Measurements from ENCODE around the gene THSD4. TPM values are rescaled to one million over a fixed set of nuclear protein-coding genes. Genes with fewer than 3 reads are reported as not detected.

THSD4 gene
- total RNA-seq, 1 experiment from 2014 or later = 65.4 TPM

GRCh38 chr15:71706461-71707229, 591.4 kb downstream of the THSD4 start:
- CTCF ChIA-PET = no interaction called here
- POLR2A ChIA-PET = interaction anchor here (0.6 kb wide), 1 partner anchor 22 kb away, joined by 3 read pairs; no protein-coding TSS in a partner anchor
- intact Hi-C loops (cut with micrococcal nuclease; ENCODE audit: unreplicated experiment) (no loop called here), in situ Hi-C loops (cut with HindIII; ENCODE audit: low pct_unique_long_range_greater_than_20kb, low sequenced_read_pairs) (no loop called here)
- no peak for ATAC-seq
- Histone ChIP-seq H3K27ac (ENCODE audit: low read length) (no peak overlapping the region), H3K36me3 (ENCODE audit: control insufficient read depth, insufficient read depth, low read length) (no peaks in the 10 kb centered on the region), H3K4me1 (ENCODE audit: control insufficient read depth, insufficient read depth, low read length) (peaks cover 4% of the 10 kb centered on the region; the same call in 1 of the 2 replicates), H3K27me3 (ENCODE audit: control insufficient read depth, insufficient read depth, low read length) (no peaks in the 10 kb centered on the region), H3K4me3 (ENCODE audit: low read depth in 2 of 2, low read length in 2 of 2) (no peak overlapping the region), H3K9me3 (ENCODE audit: control insufficient read depth, insufficient read depth, low read depth, low read length) (no peaks in the 10 kb centered on the region)
- BruUV-seq (replicated peaks) = no TSS peak
- TF ChIP-seq, protein P1, sequence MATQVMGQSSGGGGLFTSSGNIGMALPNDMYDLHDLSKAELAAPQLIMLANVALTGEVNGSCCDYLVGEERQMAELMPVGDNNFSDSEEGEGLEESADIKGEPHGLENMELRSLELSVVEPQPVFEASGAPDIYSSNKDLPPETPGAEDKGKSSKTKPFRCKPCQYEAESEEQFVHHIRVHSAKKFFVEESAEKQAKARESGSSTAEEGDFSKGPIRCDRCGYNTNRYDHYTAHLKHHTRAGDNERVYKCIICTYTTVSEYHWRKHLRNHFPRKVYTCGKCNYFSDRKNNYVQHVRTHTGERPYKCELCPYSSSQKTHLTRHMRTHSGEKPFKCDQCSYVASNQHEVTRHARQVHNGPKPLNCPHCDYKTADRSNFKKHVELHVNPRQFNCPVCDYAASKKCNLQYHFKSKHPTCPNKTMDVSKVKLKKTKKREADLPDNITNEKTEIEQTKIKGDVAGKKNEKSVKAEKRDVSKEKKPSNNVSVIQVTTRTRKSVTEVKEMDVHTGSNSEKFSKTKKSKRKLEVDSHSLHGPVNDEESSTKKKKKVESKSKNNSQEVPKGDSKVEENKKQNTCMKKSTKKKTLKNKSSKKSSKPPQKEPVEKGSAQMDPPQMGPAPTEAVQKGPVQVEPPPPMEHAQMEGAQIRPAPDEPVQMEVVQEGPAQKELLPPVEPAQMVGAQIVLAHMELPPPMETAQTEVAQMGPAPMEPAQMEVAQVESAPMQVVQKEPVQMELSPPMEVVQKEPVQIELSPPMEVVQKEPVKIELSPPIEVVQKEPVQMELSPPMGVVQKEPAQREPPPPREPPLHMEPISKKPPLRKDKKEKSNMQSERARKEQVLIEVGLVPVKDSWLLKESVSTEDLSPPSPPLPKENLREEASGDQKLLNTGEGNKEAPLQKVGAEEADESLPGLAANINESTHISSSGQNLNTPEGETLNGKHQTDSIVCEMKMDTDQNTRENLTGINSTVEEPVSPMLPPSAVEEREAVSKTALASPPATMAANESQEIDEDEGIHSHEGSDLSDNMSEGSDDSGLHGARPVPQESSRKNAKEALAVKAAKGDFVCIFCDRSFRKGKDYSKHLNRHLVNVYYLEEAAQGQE (IDR thresholded peaks at IDR 0.05; ENCODE audit: insufficient read depth in 1 of 2, low read depth in 2 of 2, low read length in 1 of 2) = no peak
- TF ChIP-seq POLR2AphosphoS5 (IDR thresholded peaks at IDR 0.05; ENCODE audit: low read depth, low read length) (no peak), TCF7L2 (IDR thresholded peaks at IDR 0.05; ENCODE audit: low read depth, low read length) (no peak), SIN3A (IDR thresholded peaks at IDR 0.05; ENCODE audit: borderline replicate concordance, insufficient read depth, low read depth, low read length) (no peak)
- TF ChIP-seq, protein P2, sequence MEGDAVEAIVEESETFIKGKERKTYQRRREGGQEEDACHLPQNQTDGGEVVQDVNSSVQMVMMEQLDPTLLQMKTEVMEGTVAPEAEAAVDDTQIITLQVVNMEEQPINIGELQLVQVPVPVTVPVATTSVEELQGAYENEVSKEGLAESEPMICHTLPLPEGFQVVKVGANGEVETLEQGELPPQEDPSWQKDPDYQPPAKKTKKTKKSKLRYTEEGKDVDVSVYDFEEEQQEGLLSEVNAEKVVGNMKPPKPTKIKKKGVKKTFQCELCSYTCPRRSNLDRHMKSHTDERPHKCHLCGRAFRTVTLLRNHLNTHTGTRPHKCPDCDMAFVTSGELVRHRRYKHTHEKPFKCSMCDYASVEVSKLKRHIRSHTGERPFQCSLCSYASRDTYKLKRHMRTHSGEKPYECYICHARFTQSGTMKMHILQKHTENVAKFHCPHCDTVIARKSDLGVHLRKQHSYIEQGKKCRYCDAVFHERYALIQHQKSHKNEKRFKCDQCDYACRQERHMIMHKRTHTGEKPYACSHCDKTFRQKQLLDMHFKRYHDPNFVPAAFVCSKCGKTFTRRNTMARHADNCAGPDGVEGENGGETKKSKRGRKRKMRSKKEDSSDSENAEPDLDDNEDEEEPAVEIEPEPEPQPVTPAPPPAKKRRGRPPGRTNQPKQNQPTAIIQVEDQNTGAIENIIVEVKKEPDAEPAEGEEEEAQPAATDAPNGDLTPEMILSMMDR (IDR thresholded peaks at IDR 0.05) = no peak
- DNase-seq (ENCODE audit: low read depth, low spot score) = no peak

DNA sequence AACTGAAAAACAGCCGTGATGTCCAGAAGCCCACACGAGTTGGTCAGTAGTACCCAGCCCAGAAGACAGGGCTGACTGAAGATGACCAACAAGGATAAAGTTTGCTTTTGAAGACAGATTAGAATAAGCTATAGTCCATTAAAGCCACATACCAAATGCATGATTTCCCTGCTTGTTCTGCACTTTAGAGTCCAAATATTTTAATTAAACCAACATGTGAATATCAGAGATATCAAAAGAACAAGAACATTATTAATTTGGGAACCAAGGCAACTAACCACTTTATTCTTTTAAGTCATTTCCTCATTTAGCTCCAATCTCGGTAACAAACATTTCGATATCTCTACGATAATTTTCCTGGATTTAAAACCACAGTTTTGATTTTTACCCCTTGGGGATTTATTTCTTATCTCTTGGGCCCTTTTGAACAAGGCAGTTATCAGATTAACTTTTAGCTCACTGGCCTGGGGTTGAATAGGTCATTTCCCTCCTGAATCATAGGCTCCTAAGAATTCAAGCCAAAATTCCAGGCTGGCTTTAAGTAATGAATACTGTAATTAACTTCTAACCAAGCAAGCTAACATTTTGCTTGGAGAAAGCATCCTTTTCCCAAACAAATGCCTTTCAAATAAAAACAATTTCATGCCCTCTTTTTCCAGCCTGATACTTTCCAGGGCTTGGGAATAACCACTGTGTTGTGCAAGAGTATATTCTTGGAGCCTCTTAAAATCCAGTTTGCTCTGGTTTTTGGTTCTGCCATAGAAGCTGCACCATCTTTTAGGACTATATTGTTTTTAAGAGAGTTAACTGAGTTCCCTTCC, 592.2 kb downstream of the THSD4 start:
- TF ChIP-seq SIN3A (IDR thresholded peaks at IDR 0.05; ENCODE audit: borderline replicate concordance, insufficient read depth, low read depth, low read length) (no peak), TCF7L2 (IDR thresholded peaks at IDR 0.05; ENCODE audit: low read depth, low read length) (no peak), POLR2AphosphoS5 (IDR thresholded peaks at IDR 0.05; ENCODE audit: low read depth, low read length) (no peak)
- TF ChIP-seq, protein P1 (IDR thresholded peaks at IDR 0.05; ENCODE audit: insufficient read depth in 1 of 2, low read depth in 2 of 2, low read length in 1 of 2) = no peak
- TF ChIP-seq, protein P2 (IDR thresholded peaks at IDR 0.05) = no peak
- ATAC-seq (no peak), DNase-seq (ENCODE audit: low read depth, low spot score) (no peak)
- POLR2A ChIA-PET = interaction anchor here (0.6 kb wide), 2 partner anchors 23 to 363 kb away, joined by 3 to 4 read pairs; no protein-coding TSS in a partner anchor
- CTCF ChIA-PET = no interaction called here
- Histone ChIP-seq H3K4me1 (ENCODE audit: control insufficient read depth, insufficient read depth, low read length) (peaks cover 4% of the 10 kb centered on the region; the same call in 1 of the 2 replicates), H3K9me3 (ENCODE audit: control insufficient read depth, insufficient read depth, low read depth, low read length) (no peaks in the 10 kb centered on the region), H3K27me3 (ENCODE audit: control insufficient read depth, insufficient read depth, low read length) (no peaks in the 10 kb centered on the region), H3K36me3 (ENCODE audit: control insufficient read depth, insufficient read depth, low read length) (no peaks in the 10 kb centered on the region), H3K4me3 (ENCODE audit: low read depth in 2 of 2, low read length in 2 of 2) (no peak overlapping the region), H3K27ac (ENCODE audit: low read length) (no peak overlapping the region)
- intact Hi-C loops (cut with micrococcal nuclease; ENCODE audit: unreplicated experiment) (no loop called here), in situ Hi-C loops (cut with HindIII; ENCODE audit: low pct_unique_long_range_greater_than_20kb, low sequenced_read_pairs) (no loop called here)
- no TSS peak for BruUV-seq (replicated peaks)
